Keratinocyte (primary cell): ENCODE results near the gene ERMARD. TPM values are rescaled to one million over a fixed set of nuclear protein-coding genes. Genes with fewer than 3 reads are reported as not detected.

Experiments used
- DNase-seq: peaks from one replicate; pipeline ENCODE4 v3.0.0-alpha.2; 2011; ENCODE audit warnings: low read depth, missing footprints, low spot score
- FAIRE-seq: peaks from 2 replicates; lab custom pipeline; 2011; peaks lifted over from hg19 to GRCh38; lab: Jason Lieb, UNC
- H2AFZ ChIP-seq: 2 replicates; pipeline ENCODE4 v1.6.0; 2012; ENCODE audit warnings: low read length, control low read depth, inconsistent platforms; ENCODE audit not compliant: control insufficient read depth
- H3K27ac ChIP-seq: 2 replicates; pipeline ENCODE4 v1.5.1; 2011; ENCODE audit warnings: low read length; ENCODE audit not compliant: control insufficient read depth, insufficient read depth
- H3K27me3 ChIP-seq: 3 replicates; pipeline ENCODE4 v1.6.0; 2011; ENCODE audit warnings: low read length; ENCODE audit not compliant: control insufficient read depth, insufficient read depth; ENCODE audit errors: extremely low read depth
- H3K36me3 ChIP-seq, 2 experiments: 2 replicates in 1 of 2; 3 replicates in 1 of 2; pipeline ENCODE4 v1.5.1; 2011; ENCODE audit warnings: low read length in 2 of 2, mild to moderate bottlenecking in 1 of 2; ENCODE audit not compliant: control insufficient read depth in 2 of 2, insufficient read depth in 2 of 2; ENCODE audit errors: extremely low read depth in 1 of 2
- H3K4me1 ChIP-seq: 3 replicates; pipeline ENCODE4 v1.5.1; 2011; ENCODE audit warnings: low read length; ENCODE audit not compliant: control insufficient read depth, insufficient read depth; ENCODE audit errors: extremely low read depth
- H3K4me2 ChIP-seq: 3 replicates; pipeline ENCODE4 v1.6.0; 2011; ENCODE audit warnings: low read depth, low read length; ENCODE audit not compliant: control insufficient read depth, insufficient read depth; ENCODE audit errors: extremely low read depth
- H3K4me3 ChIP-seq, 3 experiments: fragments of 200-600 bp in 1 of 3; sonication (generic) in 1 of 3; 2 replicates in 2 of 3; 3 replicates in 1 of 3; pipeline ENCODE4 v1.5.1; 2011 to 2016; ENCODE audit warnings: low read length in 3 of 3, mild to moderate bottlenecking in 3 of 3, control low read depth in 2 of 3, inconsistent platforms in 1 of 3, low read depth in 1 of 3, mixed read lengths in 1 of 3, mixed run types in 1 of 3, moderate library complexity in 1 of 3; ENCODE audit not compliant: control insufficient read depth in 2 of 3, insufficient read depth in 2 of 3; ENCODE audit errors: extremely low read depth in 1 of 3
- H3K79me2 ChIP-seq: 2 replicates; pipeline ENCODE4 v1.6.0; 2012; ENCODE audit warnings: low read length; ENCODE audit not compliant: control insufficient read depth, insufficient read depth
- H3K9ac ChIP-seq: 3 replicates; pipeline ENCODE4 v1.6.0; 2011; ENCODE audit warnings: low read length; ENCODE audit not compliant: control insufficient read depth, insufficient read depth; ENCODE audit errors: extremely low read depth
- H3K9me1 ChIP-seq: 3 replicates; pipeline ENCODE4 v1.6.0; 2011; ENCODE audit warnings: low read length; ENCODE audit not compliant: control insufficient read depth, insufficient read depth; ENCODE audit errors: extremely low read depth
- H3K9me3 ChIP-seq: 2 replicates; pipeline ENCODE4 v1.5.1; 2012; ENCODE audit warnings: low read depth, low read length; ENCODE audit not compliant: control insufficient read depth
- H4K20me1 ChIP-seq: 3 replicates; pipeline ENCODE4 v1.6.0; 2011; ENCODE audit warnings: low read length; ENCODE audit not compliant: control insufficient read depth, insufficient read depth; ENCODE audit errors: extremely low read depth
- EZH2 ChIP-seq: IDR thresholded peaks from one replicate; pipeline ENCODE4 v1.6.1; 2012; ENCODE audit warnings: inconsistent platforms, mild to moderate bottlenecking, low read length, moderate library complexity
- dilution Hi-C: fragments of 300-500 bp; cut with MboI; formaldehyde crosslinking; loops from one replicate; pipeline ENCODE4 v1.7.0; 2020; ENCODE audit warnings: low sequenced_read_pairs; ENCODE audit not compliant: extremely low pct_ligation_motif_present
- polyA plus RNA-seq, 5 experiments: library from polyadenylated mRNA; depleted of rRNA in 3 of 5; stranded (reverse) in 3 of 5; stranded (forward) in 1 of 5; unstranded in 1 of 5; fragments of >200 nt; gene quantifications; 1 replicate in 1 of 5; 2 replicates in 3 of 5; 3 replicates in 1 of 5; pipeline versions ENCODE4 v1.2.1 to v1.2.3, GENCODE V29; 2011 to 2012; ENCODE audit warnings: missing spikeins in 2 of 5, low read depth in 1 of 5, low replicate concordance in 1 of 5
- TF ChIP-seq, protein P1 (sequence below), 3 experiments: IDR thresholded peaks in 1 of 3; conservative IDR thresholded peaks in 1 of 3; optimal IDR thresholded peaks in 1 of 3; 2 replicates in 2 of 3; 3 replicates in 1 of 3; pipeline versions ENCODE3 to v1.5.1; 2011; ENCODE audit warnings: low read length in 3 of 3, mild to moderate bottlenecking in 3 of 3, moderate library complexity in 2 of 3, control low read depth in 1 of 3, inconsistent platforms in 1 of 3; ENCODE audit not compliant: insufficient read depth in 2 of 3; ENCODE audit errors: extremely low read depth in 1 of 3

Gene ERMARD
- polyA plus RNA-seq, 1 donor (not counting 4 experiments of a cell fraction or from before 2014, with no cell fraction given) = 37.9 TPM

GRCh38 chr6:169813969-169814368, 62.5 kb downstream of the ERMARD start:
- no peak overlapping the region for H2AFZ ChIP-seq
- DNase-seq = no peak
- dilution Hi-C loops = no loop called here
- FAIRE-seq = no peak
- H3K4me3 ChIP-seq = no peak overlapping the region
- no peak overlapping the region for H3K27ac ChIP-seq
- H3K9me3 ChIP-seq = no peaks in the 10 kb centered on the region
- H3K79me2 ChIP-seq = no peaks in the 10 kb centered on the region
- H3K4me2 ChIP-seq = no peak overlapping the region
- H3K9me1 ChIP-seq = no peaks in the 10 kb centered on the region
- H3K36me3 ChIP-seq = no peaks in the 10 kb centered on the region
- no peaks in the 10 kb centered on the region for H3K27me3 ChIP-seq
- no peaks in the 10 kb centered on the region for H4K20me1 ChIP-seq
- no peak overlapping the region for H3K9ac ChIP-seq
- H3K4me1 ChIP-seq = peaks cover 6% of the 10 kb centered on the region
- TF ChIP-seq, protein P1, sequence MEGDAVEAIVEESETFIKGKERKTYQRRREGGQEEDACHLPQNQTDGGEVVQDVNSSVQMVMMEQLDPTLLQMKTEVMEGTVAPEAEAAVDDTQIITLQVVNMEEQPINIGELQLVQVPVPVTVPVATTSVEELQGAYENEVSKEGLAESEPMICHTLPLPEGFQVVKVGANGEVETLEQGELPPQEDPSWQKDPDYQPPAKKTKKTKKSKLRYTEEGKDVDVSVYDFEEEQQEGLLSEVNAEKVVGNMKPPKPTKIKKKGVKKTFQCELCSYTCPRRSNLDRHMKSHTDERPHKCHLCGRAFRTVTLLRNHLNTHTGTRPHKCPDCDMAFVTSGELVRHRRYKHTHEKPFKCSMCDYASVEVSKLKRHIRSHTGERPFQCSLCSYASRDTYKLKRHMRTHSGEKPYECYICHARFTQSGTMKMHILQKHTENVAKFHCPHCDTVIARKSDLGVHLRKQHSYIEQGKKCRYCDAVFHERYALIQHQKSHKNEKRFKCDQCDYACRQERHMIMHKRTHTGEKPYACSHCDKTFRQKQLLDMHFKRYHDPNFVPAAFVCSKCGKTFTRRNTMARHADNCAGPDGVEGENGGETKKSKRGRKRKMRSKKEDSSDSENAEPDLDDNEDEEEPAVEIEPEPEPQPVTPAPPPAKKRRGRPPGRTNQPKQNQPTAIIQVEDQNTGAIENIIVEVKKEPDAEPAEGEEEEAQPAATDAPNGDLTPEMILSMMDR (optimal IDR thresholded peaks at IDR 0.05 in 1 of 3, IDR thresholded peaks at IDR 0.05 in 1 of 3, conservative IDR thresholded peaks at IDR 0.05 in 1 of 3; ENCODE audit: extremely low read depth in 1 of 3, insufficient read depth in 2 of 3, low read length in 3 of 3) = no peak
- no peak for TF ChIP-seq EZH2

- H2AFZ ChIP-seq = no peak overlapping the region
- no peaks in the 10 kb centered on the region for H3K79me2 ChIP-seq
- no peak for TF ChIP-seq EZH2
- TF ChIP-seq, protein P1 (optimal IDR thresholded peaks at IDR 0.05 in 1 of 3, IDR thresholded peaks at IDR 0.05 in 1 of 3, conservative IDR thresholded peaks at IDR 0.05 in 1 of 3; ENCODE audit: extremely low read depth in 1 of 3, insufficient read depth in 2 of 3, low read length in 3 of 3) = no peak
- H3K4me2 ChIP-seq = no peak overlapping the region
- DNase-seq (no peak), FAIRE-seq (no peak)
- H3K36me3 ChIP-seq = no peaks in the 10 kb centered on the region
- no peak overlapping the region for H3K4me3 ChIP-seq
- no peak overlapping the region for H3K9ac ChIP-seq
- H3K4me1 ChIP-seq = no peaks in the 10 kb centered on the region
- H3K9me3 ChIP-seq = no peaks in the 10 kb centered on the region
- H3K27ac ChIP-seq = no peak overlapping the region
- H4K20me1 ChIP-seq = no peaks in the 10 kb centered on the region
- dilution Hi-C loops = no loop called here
- no peaks in the 10 kb centered on the region for H3K27me3 ChIP-seq
- H3K9me1 ChIP-seq = no peaks in the 10 kb centered on the region
Measured at GRCh38 chr6:169816054-169816453, 64.6 kb downstream of the ERMARD start.
